Caco-2 (cell line): ENCODE data around the gene PARK7. TPM values are rescaled to one million over a fixed set of nuclear protein-coding genes. Genes with fewer than 3 reads are reported as not detected.

Source experiments
- BruUV-seq: library from RNA; stranded (reverse); fragments of 400-500 nt; replicated peaks from 2 replicates; lab custom pipeline; 2021; lab: Mats Ljungman, UMichigan
- CTCF ChIA-PET: fragments of 300-600 bp; sonication (Branson Sonifier 250); formaldehyde crosslinking; loops from one replicate; lab custom pipeline; 2022; ENCODE audit warnings: antibody characterized with exemption; lab: Charles Lee
- POLR2A ChIA-PET: fragments of 300-600 bp; sonication (Branson Sonifier 250); formaldehyde crosslinking; loops from one replicate; lab custom pipeline; 2022; ENCODE audit warnings: antibody characterized with exemption; lab: Charles Lee
- DNase-seq, 2 experiments: peaks; one replicate each; pipeline versions ENCODE4 v3.0.0 to v3.0.0-alpha.2; 2020 to 2022
- H3K27me3 ChIP-seq: replicated peaks from 2 replicates; pipeline ENCODE4 v1.6.0; 2011; ENCODE audit warnings: low read length; ENCODE audit not compliant: control insufficient read depth, insufficient read depth
- H3K36me3 ChIP-seq: 2 replicates; pipeline ENCODE4 v1.5.1; 2011; ENCODE audit warnings: low read length; ENCODE audit not compliant: control insufficient read depth, insufficient read depth
- H3K4me1 ChIP-seq: fragments of 250-450 bp; sonication (Bioruptor Pico); 2 replicates; pipeline ENCODE4 v1.5.1; 2020; ENCODE audit warnings: mild to moderate bottlenecking
- H3K4me3 ChIP-seq: 2 replicates; pipeline ENCODE4 v1.5.1; 2011; ENCODE audit warnings: low read depth, mild to moderate bottlenecking, control low read depth, low read length
- H3K9me3 ChIP-seq: fragments of 250-450 bp; sonication (Bioruptor Pico); 2 replicates; pipeline ENCODE4 v1.5.1; 2020; ENCODE audit warnings: mild to moderate bottlenecking, moderate library complexity
- H3K27ac Mint-ChIP-seq: one replicate; pipeline ENCODE4 v1.8.0; 2022; ENCODE audit warnings: mixed read lengths; ENCODE audit not compliant: unreplicated experiment
- H3K27me3 Mint-ChIP-seq: one replicate; pipeline ENCODE4 v1.8.0; 2022; ENCODE audit warnings: mixed read lengths; ENCODE audit not compliant: insufficient read depth, unreplicated experiment
- H3K36me3 Mint-ChIP-seq: one replicate; pipeline ENCODE4 v1.8.0; 2022; ENCODE audit warnings: mild to moderate bottlenecking, mixed read lengths; ENCODE audit not compliant: insufficient read depth, unreplicated experiment
- H3K4me1 Mint-ChIP-seq: one replicate; pipeline ENCODE4 v1.8.0; 2022; ENCODE audit warnings: low read depth, mixed read lengths; ENCODE audit not compliant: unreplicated experiment
- H3K4me3 Mint-ChIP-seq: one replicate; pipeline ENCODE4 v1.8.0; 2022; ENCODE audit warnings: mild to moderate bottlenecking, moderate library complexity, mixed read lengths; ENCODE audit not compliant: unreplicated experiment
- H3K9me3 Mint-ChIP-seq: one replicate; pipeline ENCODE4 v1.8.0; 2022; ENCODE audit warnings: mixed read lengths; ENCODE audit not compliant: unreplicated experiment
- intact Hi-C: fragments of 100-400 bp; cut with micrococcal nuclease; formaldehyde crosslinking; loops from one replicate; pipeline ENCODE4 v1.10.0; 2022; ENCODE audit not compliant: unreplicated experiment
- total RNA-seq: library from RNA; stranded (reverse); gene quantifications from 2 replicates; pipeline ENCODE4 v1.2.3, GENCODE V29; 2022
- TF ChIP-seq, protein P1 (sequence below), 2 experiments: fragments of 200-600 bp in 1 of 2; IDR thresholded peaks; 1 replicate in 1 of 2; 2 replicates in 1 of 2; pipeline versions ENCODE4 v1.5.1 to v1.8.0; 2011 to 2022; ENCODE audit warnings: antibody characterized with exemption in 1 of 2, control low read depth in 1 of 2, inconsistent platforms in 1 of 2, low read depth in 1 of 2, low read length in 1 of 2, mild to moderate bottlenecking in 1 of 2, moderate library complexity in 1 of 2; ENCODE audit not compliant: insufficient read depth in 1 of 2, severe bottlenecking in 1 of 2, unreplicated experiment in 1 of 2

The PARK7 gene
- total RNA-seq, 1 experiment from 2014 or later = 293 TPM

DNA sequence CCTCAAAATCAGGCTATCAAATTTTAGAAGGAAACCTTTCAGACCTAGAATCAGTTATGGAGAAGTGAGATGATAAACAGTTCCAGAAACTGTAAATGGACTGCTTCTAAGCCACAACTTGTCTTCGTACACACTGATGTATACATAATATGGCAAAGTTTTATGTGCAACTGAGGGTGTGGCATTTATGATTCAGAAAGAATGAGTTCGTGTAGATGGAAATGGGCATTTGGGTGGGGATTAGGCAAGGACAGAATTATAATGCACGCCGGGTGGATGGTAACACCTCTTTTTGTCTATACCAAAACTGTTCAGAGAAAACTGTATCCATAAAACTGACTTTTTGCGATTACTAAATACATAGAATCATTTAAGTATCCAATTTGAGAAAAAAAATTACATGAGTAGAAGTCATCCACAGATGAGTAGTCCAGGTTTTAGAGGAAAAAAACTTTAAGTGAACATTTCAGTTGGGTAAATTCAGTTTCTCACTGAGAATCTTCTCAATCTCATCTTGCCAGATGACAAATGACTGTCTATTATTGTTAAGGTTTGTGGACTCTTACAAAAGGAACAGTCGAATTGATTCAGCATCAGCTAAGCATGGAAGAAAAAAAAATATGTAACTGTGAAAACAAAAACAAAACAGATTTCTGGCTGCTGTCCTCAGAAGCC is 42.1 kb downstream of the PARK7 start:
- Mint-ChIP-seq H3K9me3 (no peaks in the 10 kb centered on the region), H3K27ac (peak overlapping the region; percentile 93), H3K36me3 (peaks cover 35% of the 10 kb centered on the region), H3K4me3 (peak overlapping the region; percentile 65), H3K27me3 (no peaks in the 10 kb centered on the region), H3K4me1 (peaks cover 27% of the 10 kb centered on the region)
- no peaks in the 10 kb centered on the region for H3K9me3 ChIP-seq
- no peak overlapping the region for H3K4me3 ChIP-seq
- BruUV-seq = no TSS peak
- TF ChIP-seq, protein P1, sequence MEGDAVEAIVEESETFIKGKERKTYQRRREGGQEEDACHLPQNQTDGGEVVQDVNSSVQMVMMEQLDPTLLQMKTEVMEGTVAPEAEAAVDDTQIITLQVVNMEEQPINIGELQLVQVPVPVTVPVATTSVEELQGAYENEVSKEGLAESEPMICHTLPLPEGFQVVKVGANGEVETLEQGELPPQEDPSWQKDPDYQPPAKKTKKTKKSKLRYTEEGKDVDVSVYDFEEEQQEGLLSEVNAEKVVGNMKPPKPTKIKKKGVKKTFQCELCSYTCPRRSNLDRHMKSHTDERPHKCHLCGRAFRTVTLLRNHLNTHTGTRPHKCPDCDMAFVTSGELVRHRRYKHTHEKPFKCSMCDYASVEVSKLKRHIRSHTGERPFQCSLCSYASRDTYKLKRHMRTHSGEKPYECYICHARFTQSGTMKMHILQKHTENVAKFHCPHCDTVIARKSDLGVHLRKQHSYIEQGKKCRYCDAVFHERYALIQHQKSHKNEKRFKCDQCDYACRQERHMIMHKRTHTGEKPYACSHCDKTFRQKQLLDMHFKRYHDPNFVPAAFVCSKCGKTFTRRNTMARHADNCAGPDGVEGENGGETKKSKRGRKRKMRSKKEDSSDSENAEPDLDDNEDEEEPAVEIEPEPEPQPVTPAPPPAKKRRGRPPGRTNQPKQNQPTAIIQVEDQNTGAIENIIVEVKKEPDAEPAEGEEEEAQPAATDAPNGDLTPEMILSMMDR (IDR thresholded peaks at IDR 0.05; ENCODE audit: insufficient read depth in 1 of 2, low read depth in 1 of 2, low read length in 1 of 2, severe bottlenecking in 1 of 2, unreplicated experiment in 1 of 2) = no peak
- ChIA-PET CTCF (interaction anchor here (1.3 kb wide), 1 partner anchor 28 kb away, joined by 3 read pairs; no protein-coding TSS in a partner anchor), POLR2A (no interaction called here)
- no peaks in the 10 kb centered on the region for H3K36me3 ChIP-seq
- DNase-seq = no peak
- peaks cover 28% of the 10 kb centered on the region for H3K4me1 ChIP-seq
- H3K27me3 ChIP-seq = no peaks in the 10 kb centered on the region
- intact Hi-C loops = no loop called here

DNA sequence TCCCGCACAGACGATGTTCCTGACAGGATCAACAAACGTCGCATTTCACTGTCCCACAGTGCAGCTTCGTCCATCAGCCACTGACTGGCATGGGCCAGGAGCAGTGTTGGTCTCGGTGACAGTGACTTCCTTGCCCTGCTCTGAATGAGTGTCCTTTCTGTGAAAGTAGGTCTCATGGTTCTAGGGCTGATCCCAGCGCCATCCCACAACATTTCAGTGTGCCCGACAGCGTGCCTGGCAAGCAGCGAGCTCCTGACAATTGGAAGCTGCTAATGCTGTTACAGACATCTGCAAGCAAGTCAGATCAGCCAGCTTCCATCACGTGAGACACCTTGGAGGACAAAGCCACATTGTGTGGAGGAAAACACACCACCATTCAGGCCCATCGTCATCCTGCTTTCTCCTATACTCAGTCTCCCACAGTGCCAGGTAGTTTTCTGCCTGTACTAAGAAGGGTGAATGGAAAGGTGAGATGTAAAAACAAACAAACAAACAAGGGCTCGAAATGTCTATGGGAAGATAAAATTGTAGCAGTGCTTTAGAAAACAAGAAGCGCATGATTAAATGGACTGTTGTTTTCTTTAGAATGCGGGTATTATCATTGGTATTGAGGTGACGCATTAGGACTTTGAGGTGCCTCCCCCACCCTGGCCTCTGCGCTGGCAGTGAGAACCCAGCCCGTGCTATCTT is 42.7 kb downstream of the PARK7 start:
- Mint-ChIP-seq H3K4me3 (peak overlapping the region; percentile 65), H3K27ac (peak overlapping the region; percentile 93), H3K4me1 (peaks cover 27% of the 10 kb centered on the region), H3K36me3 (peaks cover 41% of the 10 kb centered on the region), H3K9me3 (no peaks in the 10 kb centered on the region), H3K27me3 (no peaks in the 10 kb centered on the region)
- ChIA-PET POLR2A (interaction anchor here (0.5 to 1.1 kb wide), 2 partner anchors 39 to 201 kb away, joined by 3 to 11 read pairs; no protein-coding TSS in a partner anchor), CTCF (interaction anchor here (1.1 to 1.3 kb wide), 2 partner anchors 29 to 339 kb away, joined by 3 read pairs; no protein-coding TSS in a partner anchor)
- Histone ChIP-seq H3K4me3 (0 out of 2 replicates have a peak overlapping the region, but pooled peaks have one; percentile 14), H3K4me1 (peaks cover 28% of the 10 kb centered on the region), H3K27me3 (no peaks in the 10 kb centered on the region), H3K36me3 (no peaks in the 10 kb centered on the region), H3K9me3 (no peaks in the 10 kb centered on the region)
- no TSS peak for BruUV-seq
- TF ChIP-seq, protein P1 (IDR thresholded peaks at IDR 0.05; ENCODE audit: insufficient read depth in 1 of 2, low read depth in 1 of 2, low read length in 1 of 2, severe bottlenecking in 1 of 2, unreplicated experiment in 1 of 2) = no peak
- DNase-seq = no peak
- intact Hi-C loops = no loop called here
